CD4-positive, alpha-beta T cell (primary cell): ENCODE results near the gene OGDH. TPM values are rescaled to one million over a fixed set of nuclear protein-coding genes. Genes with fewer than 3 reads are reported as not detected.

Experiments used
- ATAC-seq: fragments of 200-7000 bp; cut with Tn5 transposase; one replicate; pipeline ENCODE4 v1.10.0; 2022; ENCODE audit warnings: mild to moderate bottlenecking; ENCODE audit not compliant: poor library complexity
- CTCF ChIA-PET: fragments of 350-600 bp; sonication (Branson Sonifier 250); formaldehyde crosslinking; loops from one replicate; lab custom pipeline; 2021; ENCODE audit warnings: antibody characterized with exemption, inconsistent platforms; lab: Charles Lee
- POLR2A ChIA-PET: fragments of 350-600 bp; sonication (Branson Sonifier 250); formaldehyde crosslinking; loops from one replicate; lab custom pipeline; 2021; ENCODE audit warnings: antibody characterized with exemption, inconsistent platforms; lab: Charles Lee
- DNase-seq, 14 experiments: peaks; one replicate each; pipeline ENCODE4 v3.0.0-alpha.2; 2013 to 2020; ENCODE audit warnings: mixed read lengths in 2 of 14
- H3K27ac ChIP-seq, 2 donors: one replicate each; pipeline versions ENCODE4 v1.5.1 to v1.7.0; 2013; ENCODE audit warnings: low read length in 2 of 2, low read depth in 1 of 2, mild to moderate bottlenecking in 1 of 2
- H3K27me3 ChIP-seq, 2 experiments: 1 replicate in 1 of 2; 2 replicates in 1 of 2; pipeline versions ENCODE4 v1.6.1 to v1.7.0; 2013; ENCODE audit warnings: low read length in 2 of 2, control low read depth in 1 of 2, mild to moderate bottlenecking in 1 of 2, moderate library complexity in 1 of 2; ENCODE audit not compliant: insufficient read depth in 2 of 2, control insufficient read depth in 1 of 2
- H3K36me3 ChIP-seq: one replicate; pipeline ENCODE4 v1.6.1; 2013; ENCODE audit warnings: low read length, control low read depth; ENCODE audit not compliant: insufficient read depth
- H3K4me1 ChIP-seq: one replicate; pipeline ENCODE4 v1.6.1; 2013; ENCODE audit warnings: low read length, control low read depth; ENCODE audit not compliant: insufficient read depth
- H3K4me3 ChIP-seq: one replicate; pipeline ENCODE4 v1.5.1; 2013; ENCODE audit warnings: mild to moderate bottlenecking, low read length, moderate library complexity
- H3K9me3 ChIP-seq, 2 experiments: 1 replicate in 1 of 2; 2 replicates in 1 of 2; pipeline versions ENCODE4 v1.6.1 to v1.7.0; 2013; ENCODE audit warnings: low read length in 2 of 2, mild to moderate bottlenecking in 2 of 2, control low read depth in 1 of 2, moderate library complexity in 1 of 2; ENCODE audit not compliant: control insufficient read depth in 1 of 2, insufficient read depth in 1 of 2
- H3K27ac Mint-ChIP-seq: one replicate; pipeline ENCODE4 v1.8.0; 2020; ENCODE audit warnings: mixed read lengths
- H3K27me3 Mint-ChIP-seq: one replicate; pipeline ENCODE4 v1.8.0; 2021; ENCODE audit warnings: mixed read lengths
- H3K36me3 Mint-ChIP-seq: one replicate; pipeline ENCODE4 v1.8.0; 2021; ENCODE audit warnings: low read depth, mixed read lengths
- H3K4me1 Mint-ChIP-seq: one replicate; pipeline ENCODE4 v1.8.0; 2021; ENCODE audit warnings: low read depth, mixed read lengths
- H3K4me3 Mint-ChIP-seq: one replicate; pipeline ENCODE4 v1.8.0; 2020; ENCODE audit warnings: mild to moderate bottlenecking, mixed read lengths
- H3K9me3 Mint-ChIP-seq: one replicate; pipeline ENCODE4 v1.8.0; 2020; ENCODE audit warnings: mixed read lengths
- CTCF ChIP-seq: fragments of 200-600 bp; IDR thresholded peaks from one replicate; pipeline ENCODE4 v1.8.0; 2022; ENCODE audit warnings: antibody characterized with exemption, mild to moderate bottlenecking
- intact Hi-C, 2 experiments: fragments of 100-400 bp; cut with DNase I in 1 of 2; cut with micrococcal nuclease in 1 of 2; formaldehyde crosslinking; loops; one replicate each; pipeline versions ENCODE4 v1.15.1 to v1.9.0; 2023 to 2025; cut with DNase I, micrococcal nuclease
- total RNA-seq, 174 experiments: library from RNA in 2 of 174; stranded (reverse) in 2 of 174; gene quantifications; one replicate each; pipeline ENCODE4 v1.2.3 and lab custom pipeline; 2021 to 2026

OGDH gene
- total RNA-seq, 2 experiments from 2014 or later: 39.8 to 43.8 TPM

GRCh38 chr7:44608916-44609648, 2.7 kb downstream of the OGDH start:
- H3K36me3 Mint-ChIP-seq: peaks cover 16% of the 10 kb centered on the region
- no peaks in the 10 kb centered on the region for H3K27me3 ChIP-seq
- POLR2A ChIA-PET: interaction anchor here (0.6 to 3.8 kb wide), 4 partner anchors 12 to 238 kb away, joined by 3 to 32 read pairs (median 6); partner anchors contain the start of gene ZMIZ2
- peaks cover 53% of the 10 kb centered on the region for H3K4me1 Mint-ChIP-seq
- H3K27ac Mint-ChIP-seq: peak overlapping the region; percentile 100
- no peaks in the 10 kb centered on the region for H3K9me3 Mint-ChIP-seq
- H3K27ac ChIP-seq: no peak overlapping the region
- TF ChIP-seq CTCF: no peak
- peaks cover 5% of the 10 kb centered on the region for H3K27me3 Mint-ChIP-seq
- CTCF ChIA-PET: interaction anchor here (0.6 kb wide), 1 partner anchor 178 kb away, joined by 3 read pairs; no protein-coding TSS in a partner anchor
- DNase-seq: peak in 5 of 14 experiments; percentile 31 to 68 (median 35)
- H3K4me3 Mint-ChIP-seq: peak overlapping the region; percentile 66
- no peaks in the 10 kb centered on the region for H3K36me3 ChIP-seq
- H3K9me3 ChIP-seq: no peaks in the 10 kb centered on the region
- intact Hi-C loops: loop anchor here (5.0 kb wide), 2 partner anchors 188 to 278 kb away; partner anchors contain the start of genes PPIA (in 2 of the 2) and PURB (in 1 of the 2)
- peaks cover 61% of the 10 kb centered on the region for H3K4me1 ChIP-seq
- ATAC-seq: no peak
- no peak overlapping the region for H3K4me3 ChIP-seq

GRCh38 chr7:44609829-44610228, 3.4 kb downstream of the OGDH start:
- Histone ChIP-seq H3K4me3 (no peak overlapping the region), H3K4me1 (peaks cover 63% of the 10 kb centered on the region), H3K27ac (no peak overlapping the region), H3K36me3 (no peaks in the 10 kb centered on the region), H3K9me3 (no peaks in the 10 kb centered on the region), H3K27me3 (no peaks in the 10 kb centered on the region)
- Mint-ChIP-seq H3K27ac (peak overlapping the region; percentile 100), H3K4me1 (peaks cover 60% of the 10 kb centered on the region), H3K27me3 (peaks cover 5% of the 10 kb centered on the region), H3K4me3 (peak overlapping the region; percentile 66), H3K36me3 (peaks cover 21% of the 10 kb centered on the region), H3K9me3 (no peaks in the 10 kb centered on the region)
- ATAC-seq: no peak
- intact Hi-C loops: loop anchor here (5.0 kb wide), 2 partner anchors 187 to 277 kb away; partner anchors contain the start of genes PPIA (in 2 of the 2) and PURB (in 1 of the 2)
- CTCF ChIA-PET: interaction anchor here (0.6 kb wide), 1 partner anchor 179 kb away, joined by 3 read pairs; no protein-coding TSS in a partner anchor
- TF ChIP-seq CTCF: no peak
- POLR2A ChIA-PET: interaction anchor here (0.6 to 1.4 kb wide), 5 partner anchors 11 to 237 kb away, joined by 3 to 7 read pairs (median 4); no protein-coding TSS in a partner anchor
- DNase-seq: no peak

- ChIA-PET CTCF (interaction anchor here (1.4 kb wide), 1 partner anchor 16 kb away, joined by 5 read pairs; no protein-coding TSS in a partner anchor), POLR2A (interaction anchor here (0.6 to 3.0 kb wide), 3 partner anchors 9 to 216 kb away, joined by 3 to 29 read pairs (median 3); partner anchors contain the start of gene OGDH)
- H3K27me3 Mint-ChIP-seq: no peaks in the 10 kb centered on the region
- peak overlapping the region in 1 of 2 donors; percentile 56 for H3K27ac ChIP-seq
- peak overlapping the region; percentile 73 for H3K4me3 Mint-ChIP-seq
- ATAC-seq: peak; percentile 74
- peak in 7 of 14 experiments; percentile 32 to 77 (median 56) for DNase-seq
- no peak for TF ChIP-seq CTCF
- H3K4me3 ChIP-seq: no peak overlapping the region
- H3K36me3 ChIP-seq: peaks cover 5% of the 10 kb centered on the region
- no peaks in the 10 kb centered on the region for H3K9me3 ChIP-seq
- no peaks in the 10 kb centered on the region for H3K9me3 Mint-ChIP-seq
- peaks cover 68% of the 10 kb centered on the region for H3K4me1 ChIP-seq
- H3K27me3 ChIP-seq: no peaks in the 10 kb centered on the region
- H3K4me1 Mint-ChIP-seq: peaks cover 69% of the 10 kb centered on the region
- H3K27ac Mint-ChIP-seq: peak overlapping the region; percentile 86
- intact Hi-C loops: no loop called here
- H3K36me3 Mint-ChIP-seq: peaks cover 31% of the 10 kb centered on the region
Observed at GRCh38 chr7:44615149-44615611, 8.8 kb downstream of the OGDH start.
